Osteocyte (in vitro differentiated cells): Measurements from ENCODE around the gene DLGAP4. TPM values are rescaled to one million over a fixed set of nuclear protein-coding genes. Genes with fewer than 3 reads are reported as not detected.

Experiments used
- DNase-seq: peaks from one replicate; pipeline ENCODE4 v3.0.0; 2021; ENCODE audit warnings: mixed read lengths; ENCODE audit not compliant: unreplicated experiment; ENCODE audit errors: extremely low spot score
- H3K27ac Mint-ChIP-seq: one replicate; pipeline ENCODE4 v1.8.0; 2021; ENCODE audit warnings: mild to moderate bottlenecking, mixed read lengths; ENCODE audit not compliant: unreplicated experiment
- H3K27me3 Mint-ChIP-seq: one replicate; pipeline ENCODE4 v1.8.0; 2021; ENCODE audit warnings: mixed read lengths; ENCODE audit not compliant: unreplicated experiment
- H3K36me3 Mint-ChIP-seq: one replicate; pipeline ENCODE4 v1.8.0; 2021; ENCODE audit warnings: mixed read lengths; ENCODE audit not compliant: unreplicated experiment
- H3K4me1 Mint-ChIP-seq: one replicate; pipeline ENCODE4 v1.8.0; 2021; ENCODE audit warnings: mixed read lengths; ENCODE audit not compliant: unreplicated experiment
- H3K4me3 Mint-ChIP-seq: one replicate; pipeline ENCODE4 v1.8.0; 2021; ENCODE audit warnings: mild to moderate bottlenecking, moderate library complexity, mixed read lengths; ENCODE audit not compliant: unreplicated experiment
- H3K9me3 Mint-ChIP-seq: one replicate; pipeline ENCODE4 v1.8.0; 2021; ENCODE audit warnings: mixed read lengths; ENCODE audit not compliant: unreplicated experiment
- total RNA-seq: library from RNA; stranded (reverse); gene quantifications from 2 replicates; pipeline ENCODE4 v1.2.1, GENCODE V29; 2021
- TF ChIP-seq, protein P1 (sequence below): fragments of 200-600 bp; sonication (generic); IDR thresholded peaks from 2 replicates; pipeline ENCODE4 v1.5.0; 2021; ENCODE audit warnings: antibody characterized with exemption, mild to moderate bottlenecking, moderate library complexity

DLGAP4 gene
- total RNA-seq, 1 donor from 2014 or later: 134 TPM

DNA sequence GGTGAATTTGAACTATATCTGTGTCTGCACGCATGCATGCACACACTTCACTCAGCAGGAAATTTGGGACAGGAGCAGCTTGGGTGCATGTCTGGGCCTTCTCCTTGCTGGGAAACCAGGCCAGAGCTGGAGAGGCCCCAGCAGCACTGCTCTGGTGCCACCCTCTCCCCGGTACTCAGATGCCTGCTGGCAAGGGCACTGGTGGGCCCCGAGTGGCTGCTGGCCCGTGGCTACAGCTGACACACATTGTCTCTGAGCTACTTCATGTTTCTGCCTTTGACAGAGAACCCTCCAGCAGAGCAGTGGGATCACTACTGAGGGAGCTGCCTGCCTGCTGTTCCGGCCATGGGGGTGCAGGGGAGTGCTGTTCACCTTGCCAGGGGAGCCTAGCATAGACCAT lies 37.5 kb downstream of the DLGAP4 start:
- no peaks in the 10 kb centered on the region for H3K9me3 Mint-ChIP-seq
- TF ChIP-seq, protein P1, sequence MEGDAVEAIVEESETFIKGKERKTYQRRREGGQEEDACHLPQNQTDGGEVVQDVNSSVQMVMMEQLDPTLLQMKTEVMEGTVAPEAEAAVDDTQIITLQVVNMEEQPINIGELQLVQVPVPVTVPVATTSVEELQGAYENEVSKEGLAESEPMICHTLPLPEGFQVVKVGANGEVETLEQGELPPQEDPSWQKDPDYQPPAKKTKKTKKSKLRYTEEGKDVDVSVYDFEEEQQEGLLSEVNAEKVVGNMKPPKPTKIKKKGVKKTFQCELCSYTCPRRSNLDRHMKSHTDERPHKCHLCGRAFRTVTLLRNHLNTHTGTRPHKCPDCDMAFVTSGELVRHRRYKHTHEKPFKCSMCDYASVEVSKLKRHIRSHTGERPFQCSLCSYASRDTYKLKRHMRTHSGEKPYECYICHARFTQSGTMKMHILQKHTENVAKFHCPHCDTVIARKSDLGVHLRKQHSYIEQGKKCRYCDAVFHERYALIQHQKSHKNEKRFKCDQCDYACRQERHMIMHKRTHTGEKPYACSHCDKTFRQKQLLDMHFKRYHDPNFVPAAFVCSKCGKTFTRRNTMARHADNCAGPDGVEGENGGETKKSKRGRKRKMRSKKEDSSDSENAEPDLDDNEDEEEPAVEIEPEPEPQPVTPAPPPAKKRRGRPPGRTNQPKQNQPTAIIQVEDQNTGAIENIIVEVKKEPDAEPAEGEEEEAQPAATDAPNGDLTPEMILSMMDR: no peak
- H3K36me3 Mint-ChIP-seq: no peaks in the 10 kb centered on the region
- H3K4me1 Mint-ChIP-seq: no peaks in the 10 kb centered on the region
- DNase-seq: no peak
- H3K27ac Mint-ChIP-seq: no peak overlapping the region
- H3K27me3 Mint-ChIP-seq: no peaks in the 10 kb centered on the region
- no peak overlapping the region for H3K4me3 Mint-ChIP-seq

DNA sequence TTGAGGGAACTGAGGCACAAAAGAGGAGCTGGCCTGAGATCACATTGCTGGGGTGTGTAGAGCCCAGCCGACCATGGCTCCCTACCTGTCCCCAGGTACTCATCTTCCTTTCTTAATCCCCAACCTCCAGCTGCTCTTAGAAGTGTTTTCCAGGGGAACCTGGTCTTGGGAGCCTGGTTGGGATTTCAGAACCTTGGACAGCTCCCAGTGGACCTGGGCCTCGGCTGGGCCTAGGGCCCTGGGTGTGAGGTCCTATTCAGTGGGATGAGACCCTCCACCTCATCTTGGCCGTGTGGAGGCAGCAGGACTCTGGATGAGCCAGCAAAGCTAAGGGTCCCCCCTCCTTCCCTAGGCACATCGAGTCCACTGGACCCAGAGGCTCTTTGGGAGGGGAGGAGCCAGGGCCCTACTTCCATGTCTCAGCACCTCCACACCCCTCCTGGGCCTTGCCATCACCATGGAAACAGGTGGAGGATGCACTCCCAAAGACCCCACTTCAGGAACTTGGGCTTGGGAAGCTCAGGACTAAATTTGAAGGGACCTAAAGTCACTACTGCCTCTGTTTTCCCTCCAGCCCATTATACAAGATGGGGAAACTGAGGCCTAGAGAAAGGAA lies 38.5 kb downstream of the DLGAP4 start:
- TF ChIP-seq, protein P1: no peak
- H3K36me3 Mint-ChIP-seq: no peaks in the 10 kb centered on the region
- H3K27ac Mint-ChIP-seq: no peak overlapping the region
- DNase-seq: no peak
- H3K4me1 Mint-ChIP-seq: no peaks in the 10 kb centered on the region
- no peaks in the 10 kb centered on the region for H3K27me3 Mint-ChIP-seq
- H3K4me3 Mint-ChIP-seq: no peak overlapping the region
- no peaks in the 10 kb centered on the region for H3K9me3 Mint-ChIP-seq

DNA sequence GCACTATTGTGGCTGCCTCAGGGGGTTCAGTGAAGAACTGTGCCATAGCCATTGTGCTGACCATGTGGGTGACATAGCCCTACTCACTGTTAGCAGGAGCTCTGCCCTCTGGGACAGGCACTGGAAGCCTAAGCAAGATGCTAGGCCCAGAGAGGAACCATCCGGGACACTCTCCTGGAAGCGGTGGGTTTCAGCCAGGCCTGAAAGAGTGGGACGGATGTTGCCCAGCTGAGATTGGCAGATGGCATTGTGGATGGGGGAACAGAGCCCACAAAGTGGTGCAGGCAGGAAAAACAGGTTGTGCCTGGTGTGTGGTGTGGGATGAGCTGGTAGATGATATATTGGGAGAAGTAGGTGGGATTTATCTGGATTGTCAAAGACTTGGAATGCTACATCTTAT lies 40.1 kb downstream of the DLGAP4 start:
- no peaks in the 10 kb centered on the region for H3K27me3 Mint-ChIP-seq
- DNase-seq: no peak
- H3K4me3 Mint-ChIP-seq: no peak overlapping the region
- H3K27ac Mint-ChIP-seq: no peak overlapping the region
- no peaks in the 10 kb centered on the region for H3K9me3 Mint-ChIP-seq
- H3K36me3 Mint-ChIP-seq: no peaks in the 10 kb centered on the region
- TF ChIP-seq, protein P1: no peak
- H3K4me1 Mint-ChIP-seq: no peaks in the 10 kb centered on the region

DNA sequence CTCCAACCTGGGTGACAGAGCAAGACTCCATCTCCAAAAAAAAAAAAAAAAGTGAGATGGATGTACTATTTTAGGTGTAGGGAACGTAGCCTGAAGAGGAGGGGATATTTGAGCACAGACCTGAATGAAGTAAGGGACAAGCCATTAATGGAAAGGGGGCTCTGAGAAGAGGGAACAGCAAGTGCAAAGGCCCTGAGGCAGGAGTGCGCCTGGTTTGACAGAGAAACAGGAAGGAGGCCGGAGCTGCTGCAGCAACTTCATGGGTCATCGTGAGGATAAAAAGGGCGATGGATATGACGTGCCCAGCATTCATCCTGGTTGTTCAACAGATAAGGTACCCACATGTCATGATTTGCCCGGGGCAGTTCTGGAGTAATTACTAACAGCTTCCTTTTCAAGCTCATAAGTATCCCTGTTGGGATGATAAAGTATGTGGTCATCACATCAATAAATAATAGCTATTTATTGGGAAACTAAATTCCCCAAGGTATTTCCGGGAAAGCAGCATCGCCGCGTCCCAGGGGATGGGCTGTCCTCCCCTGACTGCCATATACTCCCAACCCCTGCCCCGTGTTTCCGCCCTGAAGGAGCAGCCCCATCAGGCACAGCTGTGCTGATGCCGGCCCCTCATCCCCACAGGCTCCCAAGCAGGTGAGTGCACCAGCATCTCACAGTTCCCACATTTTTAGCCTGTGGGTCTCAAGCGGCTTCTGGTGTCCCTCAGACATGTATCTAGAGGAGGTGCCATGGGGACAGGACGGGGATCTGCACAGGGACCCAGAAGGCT lies 43.4 kb downstream of the DLGAP4 start:
- H3K27me3 Mint-ChIP-seq: peaks cover 24% of the 10 kb centered on the region

DNA sequence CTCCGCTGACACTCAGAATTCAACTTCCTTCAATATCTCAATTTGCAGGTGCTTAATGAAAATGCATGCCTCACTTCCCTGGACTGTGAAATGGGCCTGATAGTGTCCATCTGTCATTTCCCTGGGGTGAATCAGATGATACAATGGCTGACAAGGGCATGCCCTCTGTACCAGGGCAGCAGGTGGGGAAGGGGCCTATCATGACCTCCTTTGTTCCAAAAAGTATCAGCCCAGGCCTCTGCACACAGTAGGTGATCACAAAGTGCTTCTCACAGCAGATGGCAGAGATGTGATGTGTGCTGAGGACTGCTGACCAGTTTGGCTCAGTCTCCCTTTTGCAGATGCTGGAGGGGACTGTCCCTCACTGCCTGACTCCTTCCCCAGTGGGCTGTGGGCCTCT lies 44.3 kb downstream of the DLGAP4 start:
- Mint-ChIP-seq H3K4me1 (no peaks in the 10 kb centered on the region), H3K27ac (no peak overlapping the region), H3K27me3 (peaks cover 30% of the 10 kb centered on the region), H3K36me3 (no peaks in the 10 kb centered on the region), H3K4me3 (no peak overlapping the region), H3K9me3 (no peaks in the 10 kb centered on the region)
- TF ChIP-seq, protein P1: no peak
- DNase-seq: no peak

More for the DNA sequence above, 43.4 kb downstream of the DLGAP4 start:
- DNase-seq: no peak
- no peak overlapping the region for H3K4me3 Mint-ChIP-seq
- no peaks in the 10 kb centered on the region for H3K9me3 Mint-ChIP-seq
- H3K4me1 Mint-ChIP-seq: no peaks in the 10 kb centered on the region
- TF ChIP-seq, protein P1: no peak
- no peaks in the 10 kb centered on the region for H3K36me3 Mint-ChIP-seq
- no peak overlapping the region for H3K27ac Mint-ChIP-seq
